DND-41 (cell line): ENCODE measurements around the gene RABL6.

Source experiments
- ATAC-seq: fragments of 200-7000 bp; cut with Tn5 transposase; 3 replicates; pipeline ENCODE4 v1.9.1; 2021; ENCODE audit warnings: low read depth; ENCODE audit not compliant: insufficient read depth
- DNase-seq: peaks from one replicate; pipeline ENCODE4 v3.0.0-alpha.2; 2020
- H2AFZ ChIP-seq: 2 replicates; pipeline ENCODE4 v1.6.0; 2012; ENCODE audit warnings: low read depth, low read length
- H3K27ac ChIP-seq: 2 replicates; pipeline ENCODE4 v1.5.1; 2012; ENCODE audit warnings: low read length, inconsistent platforms
- H3K27me3 ChIP-seq: fragments of 200-600 bp; sonication (generic); 2 replicates; pipeline ENCODE4 v1.6.0; 2012; ENCODE audit warnings: low read length, mild to moderate bottlenecking, inconsistent platforms; ENCODE audit not compliant: insufficient read depth, poor library complexity
- H3K36me3 ChIP-seq: 2 replicates; pipeline ENCODE4 v1.5.1; 2012; ENCODE audit warnings: low read length, inconsistent platforms; ENCODE audit not compliant: insufficient read depth
- H3K4me1 ChIP-seq: 2 replicates; pipeline ENCODE4 v1.5.1; 2012; ENCODE audit warnings: mild to moderate bottlenecking, low read length; ENCODE audit not compliant: insufficient read depth
- H3K4me2 ChIP-seq: 2 replicates; pipeline ENCODE4 v1.6.0; 2012; ENCODE audit warnings: mild to moderate bottlenecking, moderate library complexity, low read length, inconsistent platforms; ENCODE audit not compliant: insufficient read depth
- H3K4me3 ChIP-seq, 2 experiments: fragments of 200-600 bp in 1 of 2; shearing (Covaris generic) in 1 of 2; 2 replicates each; pipeline ENCODE4 v1.5.1; 2012 to 2016; ENCODE audit warnings: inconsistent platforms in 2 of 2, low read length in 2 of 2, mild to moderate bottlenecking in 2 of 2, low read depth in 1 of 2, moderate library complexity in 1 of 2
- H3K79me2 ChIP-seq: 2 replicates; pipeline ENCODE4 v1.6.0; 2012; ENCODE audit warnings: low read length, inconsistent platforms; ENCODE audit not compliant: insufficient read depth
- H3K9ac ChIP-seq: 2 replicates; pipeline ENCODE4 v1.6.0; 2012; ENCODE audit warnings: low read depth, mild to moderate bottlenecking, inconsistent platforms, low read length, moderate library complexity
- H3K9me3 ChIP-seq: 2 replicates; pipeline ENCODE4 v1.5.1; 2012; ENCODE audit warnings: low read length, moderate library complexity, mild to moderate bottlenecking, inconsistent platforms; ENCODE audit not compliant: insufficient read depth, severe bottlenecking
- H4K20me1 ChIP-seq: 2 replicates; pipeline ENCODE4 v1.6.0; 2012; ENCODE audit warnings: low read length; ENCODE audit not compliant: insufficient read depth
- EZH2 ChIP-seq: IDR thresholded peaks from 3 replicates; pipeline ENCODE4 v1.6.1; 2012; ENCODE audit warnings: borderline replicate concordance, low read depth, mild to moderate bottlenecking, moderate library complexity, low read length, inconsistent platforms; ENCODE audit not compliant: severe bottlenecking
- TF ChIP-seq, protein P1 (sequence below): IDR thresholded peaks from 2 replicates; pipeline ENCODE4 v1.5.1; 2012; ENCODE audit warnings: borderline replicate concordance, low read length, moderate library complexity, mild to moderate bottlenecking; ENCODE audit not compliant: poor library complexity, severe bottlenecking; ENCODE audit errors: extremely low read depth

RABL6 gene

DNA sequence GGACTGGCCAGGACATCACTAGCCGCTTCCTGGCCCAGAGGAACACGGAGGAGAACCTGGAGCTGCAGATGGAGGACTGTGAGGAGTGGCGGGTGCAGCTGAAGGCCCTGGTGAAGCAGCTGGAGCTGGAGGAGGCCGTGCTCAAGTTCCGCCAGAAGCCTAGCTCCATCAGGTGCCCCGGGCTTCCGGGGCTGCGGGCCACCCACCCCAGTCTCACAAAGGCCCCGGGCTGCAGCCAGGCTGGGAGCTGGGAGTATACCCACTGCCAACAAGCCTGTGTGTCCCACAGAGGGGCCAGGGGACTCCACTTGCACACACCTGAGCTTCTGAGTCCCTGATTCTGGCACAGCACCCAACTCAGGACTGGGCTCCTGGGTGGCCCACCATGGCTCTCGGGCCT is 1.7 kb upstream of the RABL6 start:
- H3K4me1 ChIP-seq: peaks cover 38% of the 10 kb centered on the region
- H3K27me3 ChIP-seq: peaks cover 5% of the 10 kb centered on the region
- peaks cover 23% of the 10 kb centered on the region for H3K36me3 ChIP-seq
- no peak for DNase-seq
- no peak overlapping the region for H2AFZ ChIP-seq
- no peak for ATAC-seq
- TF ChIP-seq, protein P1, sequence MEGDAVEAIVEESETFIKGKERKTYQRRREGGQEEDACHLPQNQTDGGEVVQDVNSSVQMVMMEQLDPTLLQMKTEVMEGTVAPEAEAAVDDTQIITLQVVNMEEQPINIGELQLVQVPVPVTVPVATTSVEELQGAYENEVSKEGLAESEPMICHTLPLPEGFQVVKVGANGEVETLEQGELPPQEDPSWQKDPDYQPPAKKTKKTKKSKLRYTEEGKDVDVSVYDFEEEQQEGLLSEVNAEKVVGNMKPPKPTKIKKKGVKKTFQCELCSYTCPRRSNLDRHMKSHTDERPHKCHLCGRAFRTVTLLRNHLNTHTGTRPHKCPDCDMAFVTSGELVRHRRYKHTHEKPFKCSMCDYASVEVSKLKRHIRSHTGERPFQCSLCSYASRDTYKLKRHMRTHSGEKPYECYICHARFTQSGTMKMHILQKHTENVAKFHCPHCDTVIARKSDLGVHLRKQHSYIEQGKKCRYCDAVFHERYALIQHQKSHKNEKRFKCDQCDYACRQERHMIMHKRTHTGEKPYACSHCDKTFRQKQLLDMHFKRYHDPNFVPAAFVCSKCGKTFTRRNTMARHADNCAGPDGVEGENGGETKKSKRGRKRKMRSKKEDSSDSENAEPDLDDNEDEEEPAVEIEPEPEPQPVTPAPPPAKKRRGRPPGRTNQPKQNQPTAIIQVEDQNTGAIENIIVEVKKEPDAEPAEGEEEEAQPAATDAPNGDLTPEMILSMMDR: no peak
- no peak for TF ChIP-seq EZH2
- peak overlapping the region in 1 of 2 experiments; percentile 84; a peak in 1 of 4 replicates for H3K4me3 ChIP-seq
- peaks cover 40% of the 10 kb centered on the region for H3K79me2 ChIP-seq
- no peak overlapping the region for H3K27ac ChIP-seq
- H3K4me2 ChIP-seq: peak overlapping the region; percentile 95
- peaks cover 14% of the 10 kb centered on the region; the same call in 1 of the 2 replicates for H4K20me1 ChIP-seq
- H3K9me3 ChIP-seq: no peaks in the 10 kb centered on the region
- H3K9ac ChIP-seq: peak overlapping the region; percentile 71; the same call in 1 of the 2 replicates

DNA sequence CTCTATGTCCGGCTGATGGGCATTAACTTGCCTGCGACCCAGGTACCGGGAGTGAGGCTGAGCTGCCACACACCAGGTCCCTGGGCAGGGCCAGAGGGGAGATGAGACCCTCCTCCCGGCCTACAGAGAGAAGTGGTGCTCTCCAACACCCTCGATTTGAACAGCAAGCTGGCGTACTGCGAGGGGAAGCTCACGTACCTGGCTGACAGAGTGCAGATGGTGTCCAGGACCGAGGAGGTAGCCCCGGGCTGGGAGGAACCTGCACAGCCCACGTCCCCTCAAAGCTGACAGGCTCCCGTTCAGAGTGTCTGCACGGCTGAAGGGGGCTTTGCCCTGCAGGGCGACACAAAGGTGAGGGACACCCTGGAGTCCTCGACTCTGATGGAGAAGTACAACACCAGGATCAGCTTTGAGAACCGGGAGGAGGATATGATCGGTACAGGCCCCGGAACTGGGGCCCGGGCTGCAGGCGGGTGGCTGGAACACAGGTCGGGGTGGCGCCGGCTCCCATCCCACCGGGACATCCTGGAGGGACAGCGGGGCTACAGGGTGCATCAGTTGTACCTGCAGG is 1.0 kb upstream of the RABL6 start:
- Histone ChIP-seq H3K9me3 (no peaks in the 10 kb centered on the region), H3K79me2 (peaks cover 46% of the 10 kb centered on the region), H3K9ac (peak overlapping the region; percentile 71), H3K27me3 (no peaks in the 10 kb centered on the region), H4K20me1 (peaks cover 16% of the 10 kb centered on the region; the same call in 1 of the 2 replicates), H3K36me3 (peaks cover 30% of the 10 kb centered on the region), H3K27ac (0 out of 2 replicates have a peak overlapping the region, but pooled peaks have one; percentile 0), H3K4me3 (peak overlapping the region; percentile 22 to 84; a peak in 3 of 4 replicates), H3K4me1 (peaks cover 37% of the 10 kb centered on the region), H3K4me2 (peak overlapping the region; percentile 95), H2AFZ (no peak overlapping the region)
- TF ChIP-seq, protein P1: no peak
- TF ChIP-seq EZH2: no peak
- ATAC-seq (no peak), DNase-seq (no peak)

DNA sequence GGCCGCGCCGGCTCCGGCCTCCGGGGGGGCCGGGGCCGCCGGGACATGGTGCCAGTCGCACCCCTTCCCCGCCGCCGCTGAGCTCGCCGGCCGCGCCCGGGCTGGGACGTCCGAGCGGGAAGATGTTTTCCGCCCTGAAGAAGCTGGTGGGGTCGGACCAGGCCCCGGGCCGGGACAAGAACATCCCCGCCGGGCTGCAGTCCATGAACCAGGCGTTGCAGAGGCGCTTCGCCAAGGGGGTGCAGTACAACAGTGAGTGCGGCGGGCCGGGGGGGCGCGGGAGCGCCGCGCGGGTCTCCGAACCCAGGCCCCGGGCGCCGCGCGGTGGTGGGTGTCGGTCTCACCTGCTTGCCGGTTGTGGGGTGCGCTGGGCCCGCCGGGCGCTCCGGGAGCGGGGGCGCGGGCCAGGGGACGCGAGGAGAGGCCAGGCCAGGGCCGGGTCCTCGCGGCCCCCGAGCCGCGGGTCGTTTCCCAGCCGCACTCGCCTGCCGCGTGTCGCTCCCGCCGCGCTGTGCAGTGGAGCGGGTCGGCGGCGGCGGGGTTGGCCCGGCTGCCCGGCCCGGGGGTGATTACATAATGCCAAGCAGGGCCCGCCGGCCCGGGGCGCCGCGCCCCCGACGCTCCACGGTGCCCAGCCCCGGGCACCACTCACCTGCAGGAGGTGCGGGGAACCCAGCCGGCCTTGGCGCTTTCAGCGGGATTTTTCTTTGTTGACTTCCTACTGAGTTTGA is 492 bp downstream of the RABL6 start:
- Histone ChIP-seq H3K4me3 (peak overlapping the region; percentile 83 to 84; a peak in 3 of 4 replicates), H3K27me3 (no peaks in the 10 kb centered on the region), H3K4me2 (peak overlapping the region; percentile 81), H2AFZ (peak overlapping the region; percentile 77), H3K4me1 (peaks cover 37% of the 10 kb centered on the region), H3K9me3 (no peaks in the 10 kb centered on the region), H3K9ac (peak overlapping the region; percentile 71), H3K79me2 (peaks cover 61% of the 10 kb centered on the region), H3K27ac (peak overlapping the region; percentile 61), H3K36me3 (peaks cover 38% of the 10 kb centered on the region), H4K20me1 (peaks cover 24% of the 10 kb centered on the region; the same call in 1 of the 2 replicates)
- TF ChIP-seq, protein P1: peak; percentile 11
- no peak for TF ChIP-seq EZH2
- DNase-seq (peak; percentile 47), ATAC-seq (peak; percentile 56)
